GM19455 (cell line): ENCODE results near the gene DBX2.
"Not testable (repeated sequence)": the region's sequence is repeated elsewhere in the genome, so short reads cannot be mapped to it uniquely, and the experiment has no call there.

Experiments used
- ATAC-seq: cut with Tn5 transposase; IDR thresholded peaks from one replicate; pipeline ENCODE4 v1.9.1; 2021; ENCODE audit not compliant: unreplicated experiment

Gene DBX2

DNA sequence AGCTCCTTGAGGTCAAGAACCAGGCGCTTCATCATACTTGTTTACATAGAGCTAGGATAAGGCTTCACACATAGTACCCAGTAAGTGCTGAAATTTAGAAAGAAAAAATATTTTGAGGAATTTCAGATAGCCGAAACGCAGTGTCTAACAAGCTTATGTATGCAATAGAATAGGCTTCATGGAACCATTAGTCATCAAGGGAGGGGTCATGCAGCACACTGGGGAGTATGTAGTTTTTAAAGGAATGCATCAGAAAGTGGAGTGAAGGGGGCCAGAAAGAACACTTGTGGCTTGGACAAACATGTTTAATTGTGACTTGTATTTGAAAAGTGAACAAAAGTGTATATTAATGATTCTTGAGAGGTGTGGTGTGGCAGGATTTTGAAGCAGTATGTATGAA, 38.1 kb downstream of the DBX2 start:
- no peak for ATAC-seq

GRCh38 chr12:45010059-45010458, 40.8 kb downstream of the DBX2 start:
- ATAC-seq: no peak

DNA sequence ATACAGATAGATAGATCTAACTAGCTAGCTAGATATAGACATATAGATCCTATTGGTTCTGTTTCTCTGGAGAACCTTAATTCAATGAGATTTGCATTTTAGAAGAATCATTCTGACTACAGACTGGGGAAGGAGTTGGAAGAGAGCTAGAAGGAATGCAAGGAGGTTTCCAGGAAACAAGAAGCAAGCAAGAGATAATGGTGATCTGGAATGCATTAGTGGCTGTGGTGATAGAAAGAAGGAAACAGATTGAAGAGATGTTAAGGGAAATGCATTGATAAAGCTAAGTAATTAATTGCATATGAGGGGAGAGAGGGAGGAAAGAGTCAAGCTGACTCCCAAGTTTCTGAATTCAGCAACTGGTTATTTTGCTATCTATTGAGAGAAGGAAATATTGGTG, 42.7 kb downstream of the DBX2 start:
- ATAC-seq: no peak

- ATAC-seq: no peak
Measured at GRCh38 chr12:44999355-44999754, 51.5 kb downstream of the DBX2 start.

- ATAC-seq: no peak
Measured at GRCh38 chr12:44993161-44993560, 57.7 kb downstream of the DBX2 start.

DNA sequence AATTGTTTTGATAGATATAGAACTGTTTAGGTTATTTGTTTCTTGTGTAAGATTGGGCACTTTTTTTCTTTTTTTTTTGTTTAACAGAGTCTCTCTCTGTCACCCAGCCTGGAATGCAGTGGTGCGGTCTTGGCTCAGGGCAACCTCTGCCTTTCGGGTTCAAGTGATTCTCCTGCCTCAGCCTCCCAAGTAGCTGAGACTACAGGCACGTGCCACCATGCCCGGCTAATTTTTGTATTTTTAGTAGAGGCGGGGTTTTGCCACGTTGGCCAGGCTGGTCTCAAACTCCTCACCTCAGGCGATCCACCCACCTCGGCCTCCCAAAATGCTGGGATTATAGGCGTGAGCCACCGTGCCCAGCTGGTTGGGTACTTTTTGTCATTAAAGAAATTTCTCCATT, 66.0 kb downstream of the DBX2 start:
- ATAC-seq: not testable (repeated sequence)

DNA sequence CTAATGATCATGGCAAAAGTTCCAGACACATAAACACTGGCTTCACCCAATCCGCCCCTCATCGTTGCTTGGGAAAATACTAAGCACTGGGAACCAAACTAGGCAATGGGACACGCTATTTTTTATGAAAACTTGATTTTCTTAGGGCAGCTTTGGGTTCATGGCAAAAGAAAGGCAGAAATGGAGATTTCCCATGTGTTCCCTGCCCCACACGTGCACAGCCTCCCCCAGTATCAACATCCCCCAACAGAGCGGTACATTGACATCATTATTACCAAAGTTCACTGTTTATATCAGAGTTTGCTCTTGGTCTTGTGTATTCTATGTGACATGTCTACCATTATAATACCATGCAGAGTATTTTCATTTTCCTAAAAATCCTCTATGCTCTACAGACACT, 71.0 kb downstream of the DBX2 start:
- no peak for ATAC-seq

DNA sequence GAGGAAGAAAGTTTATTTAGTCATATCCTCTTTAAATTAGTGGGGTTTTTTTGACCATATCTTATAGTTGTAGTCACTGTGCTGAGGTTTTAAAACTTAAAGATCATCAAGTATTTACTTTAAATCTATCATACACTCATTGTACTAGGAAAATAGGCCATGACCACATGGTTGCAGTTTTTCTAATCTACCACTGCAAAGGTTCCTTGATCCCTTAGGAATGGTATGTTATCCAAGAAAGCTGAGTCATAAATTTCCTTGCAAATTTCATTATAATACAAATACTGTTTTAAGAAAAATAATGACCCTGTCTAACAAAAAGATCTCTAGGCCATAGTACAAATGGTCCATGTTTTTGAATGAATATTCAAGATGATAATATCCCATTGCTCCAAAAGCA, 74.7 kb downstream of the DBX2 start:
- ATAC-seq: no peak

GRCh38 chr12:44972746-44973421, 78.0 kb downstream of the DBX2 start:
- ATAC-seq: no peak

DNA sequence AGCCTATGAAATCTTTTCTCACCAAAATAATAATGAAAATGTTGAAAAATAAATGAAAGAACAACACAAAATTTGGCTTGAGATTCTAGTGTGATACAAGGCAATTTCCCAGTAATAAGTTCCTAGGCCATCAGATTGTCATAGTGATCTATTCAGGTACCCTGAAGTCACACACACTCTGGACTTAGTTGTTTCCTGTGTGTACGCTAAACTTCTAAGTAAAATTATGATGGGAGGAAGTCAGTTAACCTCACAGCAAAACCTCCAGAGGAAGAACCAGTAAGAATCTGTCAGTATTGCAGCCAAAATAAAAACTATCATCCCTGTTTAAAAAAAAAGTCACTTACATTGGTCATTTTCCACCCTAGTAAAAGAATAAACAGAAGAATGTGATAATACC, 81.9 kb downstream of the DBX2 start:
- ATAC-seq: no peak
